Lower lobe of right lung (tissue), 2 donors: ENCODE results near the gene TFF3. TPM values are rescaled to one million over a fixed set of nuclear protein-coding genes. Genes with fewer than 3 reads are reported as not detected.

Source experiments
- ATAC-seq, 2 donors: fragments of 200-7000 bp; cut with Tn5 transposase; one replicate each; pipeline ENCODE4 v1.9.1; 2020 to 2022; ENCODE audit warnings: mild to moderate bottlenecking in 2 of 2, moderate library complexity in 2 of 2
- DNase-seq: peaks from one replicate; pipeline ENCODE4 v3.0.0-alpha.2; 2020
- H3K27ac ChIP-seq: fragments of 200-600 bp; one replicate; pipeline ENCODE4 v1.8.0; 2022
- H3K27me3 ChIP-seq: fragments of 200-600 bp; one replicate; pipeline ENCODE4 v1.8.0; 2022; ENCODE audit warnings: low read depth
- H3K36me3 ChIP-seq: fragments of 200-600 bp; one replicate; pipeline ENCODE4 v1.8.0; 2022; ENCODE audit warnings: mild to moderate bottlenecking
- H3K4me1 ChIP-seq: fragments of 200-600 bp; one replicate; pipeline ENCODE4 v1.8.0; 2022
- H3K4me3 ChIP-seq: fragments of 200-600 bp; one replicate; pipeline ENCODE4 v1.8.0; 2022; ENCODE audit warnings: mild to moderate bottlenecking
- H3K9me3 ChIP-seq: fragments of 200-600 bp; one replicate; pipeline ENCODE4 v1.8.0; 2022
- CTCF ChIP-seq: fragments of 200-600 bp; IDR thresholded peaks from one replicate; pipeline ENCODE4 v1.8.0; 2022; ENCODE audit warnings: antibody characterized with exemption, mild to moderate bottlenecking
- intact Hi-C: fragments of 100-400 bp; cut with DNase I; formaldehyde crosslinking; loops from one replicate; pipeline ENCODE4 v1.11.0; 2022
- total RNA-seq: library from RNA; stranded (reverse); fragmentation: NEBNext Ultra II Directional; extraction: Animal tissue kit (Norgen Biotek cat#: 25700); gene quantifications from one replicate; pipeline ENCODE4 v1.2.1, GENCODE V29; 2021
- donor health status: DM: no; HTN: yes; CAD: no; lungs with severe emphysema.

TFF3 gene
- total RNA-seq, 1 donor from 2014 or later: 19.0 TPM

- no peaks in the 10 kb centered on the region for H3K9me3 ChIP-seq
- ATAC-seq (no peak), DNase-seq (no peak)
- H3K27ac ChIP-seq: no peak overlapping the region
- intact Hi-C loops: no loop called here
- H3K27me3 ChIP-seq: peaks cover 13% of the 10 kb centered on the region
- no peak for TF ChIP-seq CTCF
- no peak overlapping the region for H3K4me3 ChIP-seq
- no peaks in the 10 kb centered on the region for H3K36me3 ChIP-seq
- H3K4me1 ChIP-seq: peaks cover 18% of the 10 kb centered on the region
Measured at GRCh38 chr21:42305707-42306147, 9.5 kb downstream of the TFF3 start.

- intact Hi-C loops: no loop called here
- no peak for TF ChIP-seq CTCF
- Histone ChIP-seq H3K9me3 (no peaks in the 10 kb centered on the region), H3K27ac (no peak overlapping the region), H3K36me3 (no peaks in the 10 kb centered on the region), H3K4me1 (peaks cover 18% of the 10 kb centered on the region), H3K4me3 (no peak overlapping the region), H3K27me3 (peaks cover 13% of the 10 kb centered on the region)
- no peak for ATAC-seq
- DNase-seq: no peak
Measured at GRCh38 chr21:42304556-42305454, 10.4 kb downstream of the TFF3 start.

GRCh38 chr21:42303443-42303842 lies 11.8 kb downstream of the TFF3 start:
- Histone ChIP-seq H3K9me3 (no peaks in the 10 kb centered on the region), H3K27ac (no peak overlapping the region)

GRCh38 chr21:42302794-42303193 lies 12.4 kb downstream of the TFF3 start:
- peaks cover 2% of the 10 kb centered on the region for H3K27me3 ChIP-seq
- intact Hi-C loops: no loop called here
- H3K4me1 ChIP-seq: peaks cover 7% of the 10 kb centered on the region
- ATAC-seq (no peak), DNase-seq (no peak)
- no peak for TF ChIP-seq CTCF
- H3K9me3 ChIP-seq: no peaks in the 10 kb centered on the region
- H3K27ac ChIP-seq: peak overlapping the region; percentile 21
- H3K36me3 ChIP-seq: no peaks in the 10 kb centered on the region
- H3K4me3 ChIP-seq: no peak overlapping the region

More at GRCh38 chr21:42303443-42303842, 11.8 kb downstream of the TFF3 start:
- TF ChIP-seq CTCF: no peak
- Histone ChIP-seq H3K27me3 (peaks cover 8% of the 10 kb centered on the region), H3K36me3 (no peaks in the 10 kb centered on the region), H3K4me1 (peaks cover 10% of the 10 kb centered on the region), H3K4me3 (no peak overlapping the region)
- intact Hi-C loops: no loop called here
- no peak for ATAC-seq
- no peak for DNase-seq

GRCh38 chr21:42302076-42302650 lies 13.0 kb downstream of the TFF3 start:
- H3K27me3 ChIP-seq: no peaks in the 10 kb centered on the region
- no peak overlapping the region for H3K4me3 ChIP-seq
- ATAC-seq (no peak), DNase-seq (no peak)
- peak overlapping the region; percentile 43 for H3K27ac ChIP-seq
- intact Hi-C loops: no loop called here
- no peaks in the 10 kb centered on the region for H3K9me3 ChIP-seq
- H3K36me3 ChIP-seq: peaks cover 3% of the 10 kb centered on the region
- no peak for TF ChIP-seq CTCF
- peaks cover 7% of the 10 kb centered on the region for H3K4me1 ChIP-seq
